Measurements from ENCODE around the gene AP4B1. TPM values are rescaled to one million over a fixed set of nuclear protein-coding genes. Genes with fewer than 3 reads are reported as not detected.
A peak's percentile ranks its signal among the peaks of the same experiment; 100 is the strongest.

The AP4B1 gene
- total and polyA plus RNA-seq, 9 of the 15 experiments (the other 6 are each of a cell fraction or from before 2014, with no cell fraction given): 15.8 to 36.5 (median 24.6) TPM

DNA sequence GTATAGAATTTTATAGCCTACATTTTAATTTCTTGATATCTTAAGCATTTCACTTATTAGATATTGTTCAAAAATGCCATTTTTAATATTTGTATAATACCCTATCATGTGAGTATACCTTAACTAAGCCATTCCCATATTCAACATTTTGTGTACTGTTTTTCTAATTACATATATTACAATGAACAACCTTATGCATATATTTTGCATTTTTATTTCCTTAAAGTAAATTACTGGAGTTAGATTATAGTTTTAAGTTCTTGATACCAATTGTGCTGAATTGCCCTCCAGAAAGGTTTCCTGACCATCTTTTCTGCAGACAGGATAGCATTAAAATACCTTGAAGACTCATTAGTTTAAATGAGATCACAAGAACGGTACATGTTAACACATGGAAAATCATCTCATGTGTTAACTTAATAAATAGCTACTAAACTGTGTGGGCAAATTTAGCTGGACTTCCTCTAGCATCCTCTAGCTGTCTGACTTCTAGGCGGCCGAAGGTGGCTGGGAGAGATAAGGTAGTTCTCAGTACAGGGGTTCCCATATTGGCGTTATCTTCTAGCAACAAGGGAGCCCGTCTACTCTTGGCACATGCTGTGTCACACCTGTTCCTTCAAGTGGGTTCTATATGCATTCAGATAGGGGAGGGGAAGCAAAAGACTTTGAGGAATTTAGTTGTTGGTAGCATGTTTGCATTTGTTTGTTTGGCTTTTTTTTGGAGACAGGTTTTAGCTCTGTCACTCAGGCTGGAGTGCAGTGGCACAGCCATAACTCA is 9.5 kb upstream of the AP4B1 start (continued):
- TF ChIP-seq GABPB2 (CRISPR knock-in tag; conservative IDR thresholded peaks at IDR 0.05) (no peak), PURB (CRISPR knock-in tag; IDR thresholded peaks at IDR 0.05; ENCODE audit: low read depth) (no peak), ZNF644 (tag; IDR thresholded peaks at IDR 0.05; ENCODE audit: low read depth) (peak; percentile 93), ELF4 (CRISPR knock-in tag; IDR thresholded peaks at IDR 0.05) (peak; percentile 82; the same call in 1 of the 2 replicates), KLF13 (tag; IDR thresholded peaks at IDR 0.05; ENCODE audit: borderline replicate concordance, low read depth) (no peak), FOXO4 (CRISPR knock-in tag; IDR thresholded peaks at IDR 0.05) (no peak), ERF (CRISPR knock-in tag; IDR thresholded peaks at IDR 0.05) (no peak), POLR2AphosphoS5 (IDR thresholded peaks at IDR 0.05; ENCODE audit: control insufficient read depth, insufficient read depth, low read depth, low read length) (peak; percentile 100), KLF16 (IDR thresholded peaks at IDR 0.05) (peak; percentile 99), STAT5A (IDR thresholded peaks at IDR 0.05; ENCODE audit: borderline replicate concordance, low read length) (peak; percentile 100), CBX1 (IDR thresholded peaks at IDR 0.05; ENCODE audit: low read depth) (no peak), HNRNPL (IDR thresholded peaks at IDR 0.05; ENCODE audit: low read depth, low read length) (0 out of 2 replicates have a peak, but pooled peaks have one; percentile 20), PPARD (CRISPR knock-in tag; IDR thresholded peaks at IDR 0.05) (no peak), MECOM (CRISPR knock-in tag; IDR thresholded peaks at IDR 0.05) (peak; percentile 65; the same call in 1 of the 2 replicates), HSF4 (CRISPR knock-in tag; IDR thresholded peaks at IDR 0.05; ENCODE audit: borderline replicate concordance) (no peak), SRF (CRISPR knock-in tag; IDR thresholded peaks at IDR 0.05) (no peak), NCOA4 (IDR thresholded peaks at IDR 0.05; ENCODE audit: partially characterized antibody) (no peak), ZKSCAN1 (IDR thresholded peaks at IDR 0.05; ENCODE audit: low read depth, low read length) (0 out of 2 replicates have a peak, but pooled peaks have one; percentile 39), FOXP1 (CRISPR knock-in tag; IDR thresholded peaks at IDR 0.05) (no peak), ZNF778 (CRISPR knock-in tag; IDR thresholded peaks at IDR 0.05) (no peak), TEAD4 (IDR thresholded peaks at IDR 0.05; ENCODE audit: low read length) (peak; percentile 100), TEAD4 (CRISPR knock-in tag; IDR thresholded peaks at IDR 0.05; ENCODE audit: borderline replicate concordance) (no peak)
- TF ChIP-seq, protein P1, sequence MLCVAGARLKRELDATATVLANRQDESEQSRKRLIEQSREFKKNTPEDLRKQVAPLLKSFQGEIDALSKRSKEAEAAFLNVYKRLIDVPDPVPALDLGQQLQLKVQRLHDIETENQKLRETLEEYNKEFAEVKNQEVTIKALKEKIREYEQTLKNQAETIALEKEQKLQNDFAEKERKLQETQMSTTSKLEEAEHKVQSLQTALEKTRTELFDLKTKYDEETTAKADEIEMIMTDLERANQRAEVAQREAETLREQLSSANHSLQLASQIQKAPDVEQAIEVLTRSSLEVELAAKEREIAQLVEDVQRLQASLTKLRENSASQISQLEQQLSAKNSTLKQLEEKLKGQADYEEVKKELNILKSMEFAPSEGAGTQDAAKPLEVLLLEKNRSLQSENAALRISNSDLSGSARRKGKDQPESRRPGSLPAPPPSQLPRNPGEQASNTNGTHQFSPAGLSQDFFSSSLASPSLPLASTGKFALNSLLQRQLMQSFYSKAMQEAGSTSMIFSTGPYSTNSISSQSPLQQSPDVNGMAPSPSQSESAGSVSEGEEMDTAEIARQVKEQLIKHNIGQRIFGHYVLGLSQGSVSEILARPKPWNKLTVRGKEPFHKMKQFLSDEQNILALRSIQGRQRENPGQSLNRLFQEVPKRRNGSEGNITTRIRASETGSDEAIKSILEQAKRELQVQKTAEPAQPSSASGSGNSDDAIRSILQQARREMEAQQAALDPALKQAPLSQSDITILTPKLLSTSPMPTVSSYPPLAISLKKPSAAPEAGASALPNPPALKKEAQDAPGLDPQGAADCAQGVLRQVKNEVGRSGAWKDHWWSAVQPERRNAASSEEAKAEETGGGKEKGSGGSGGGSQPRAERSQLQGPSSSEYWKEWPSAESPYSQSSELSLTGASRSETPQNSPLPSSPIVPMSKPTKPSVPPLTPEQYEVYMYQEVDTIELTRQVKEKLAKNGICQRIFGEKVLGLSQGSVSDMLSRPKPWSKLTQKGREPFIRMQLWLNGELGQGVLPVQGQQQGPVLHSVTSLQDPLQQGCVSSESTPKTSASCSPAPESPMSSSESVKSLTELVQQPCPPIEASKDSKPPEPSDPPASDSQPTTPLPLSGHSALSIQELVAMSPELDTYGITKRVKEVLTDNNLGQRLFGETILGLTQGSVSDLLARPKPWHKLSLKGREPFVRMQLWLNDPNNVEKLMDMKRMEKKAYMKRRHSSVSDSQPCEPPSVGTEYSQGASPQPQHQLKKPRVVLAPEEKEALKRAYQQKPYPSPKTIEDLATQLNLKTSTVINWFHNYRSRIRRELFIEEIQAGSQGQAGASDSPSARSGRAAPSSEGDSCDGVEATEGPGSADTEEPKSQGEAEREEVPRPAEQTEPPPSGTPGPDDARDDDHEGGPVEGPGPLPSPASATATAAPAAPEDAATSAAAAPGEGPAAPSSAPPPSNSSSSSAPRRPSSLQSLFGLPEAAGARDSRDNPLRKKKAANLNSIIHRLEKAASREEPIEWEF (CRISPR knock-in tag; IDR thresholded peaks at IDR 0.05): peak; percentile 92

All from K562 (cell line).